Skeletal muscle tissue (tissue), 4 donors: ENCODE results near the gene HSPA6. TPM values are rescaled to one million over a fixed set of nuclear protein-coding genes. Genes with fewer than 3 reads are reported as not detected.
"Not testable (repeated sequence)": the region's sequence is repeated elsewhere in the genome, so short reads cannot be mapped to it uniquely, and the experiment has no call there.

Experiments used
- H3K27ac ChIP-seq: one replicate; pipeline ENCODE4 v1.7.0; 2013; ENCODE audit warnings: mild to moderate bottlenecking, low read depth, low read length, inconsistent platforms
- H3K27me3 ChIP-seq, 3 donors: one replicate each; pipeline ENCODE4 v1.7.0; 2013; ENCODE audit warnings: low read length in 3 of 3; ENCODE audit not compliant: control insufficient read depth in 3 of 3, insufficient read depth in 3 of 3
- H3K36me3 ChIP-seq, 3 donors: one replicate each; pipeline ENCODE4 v1.7.0; 2013; ENCODE audit warnings: low read length in 3 of 3; ENCODE audit not compliant: control insufficient read depth in 3 of 3, insufficient read depth in 3 of 3
- H3K4me1 ChIP-seq, 3 donors: one replicate each; pipeline ENCODE4 v1.7.0; 2013; ENCODE audit warnings: low read length in 3 of 3, mild to moderate bottlenecking in 3 of 3; ENCODE audit not compliant: control insufficient read depth in 3 of 3, insufficient read depth in 3 of 3
- H3K4me3 ChIP-seq, 3 donors: one replicate each; pipeline ENCODE4 v1.7.0; 2013; ENCODE audit warnings: low read length in 3 of 3
- H3K9ac ChIP-seq, 3 donors: one replicate each; pipeline ENCODE4 v1.7.0; 2013; ENCODE audit warnings: low read length in 3 of 3, mild to moderate bottlenecking in 3 of 3, moderate library complexity in 2 of 3, low read depth in 1 of 3
- H3K9me3 ChIP-seq, 3 donors: one replicate each; pipeline ENCODE4 v1.7.0; 2013; ENCODE audit warnings: low read length in 3 of 3; ENCODE audit not compliant: control insufficient read depth in 3 of 3
- total RNA-seq: library from RNA; depleted of rRNA; stranded (reverse); fragments of >200 nt; gene quantifications from one replicate; pipeline ENCODE4 v1.2.3, GENCODE V29; 2014
- donor health status: Osteomylitis.

Gene HSPA6
- total RNA-seq, 1 donor from 2014 or later = 0.52 TPM

DNA sequence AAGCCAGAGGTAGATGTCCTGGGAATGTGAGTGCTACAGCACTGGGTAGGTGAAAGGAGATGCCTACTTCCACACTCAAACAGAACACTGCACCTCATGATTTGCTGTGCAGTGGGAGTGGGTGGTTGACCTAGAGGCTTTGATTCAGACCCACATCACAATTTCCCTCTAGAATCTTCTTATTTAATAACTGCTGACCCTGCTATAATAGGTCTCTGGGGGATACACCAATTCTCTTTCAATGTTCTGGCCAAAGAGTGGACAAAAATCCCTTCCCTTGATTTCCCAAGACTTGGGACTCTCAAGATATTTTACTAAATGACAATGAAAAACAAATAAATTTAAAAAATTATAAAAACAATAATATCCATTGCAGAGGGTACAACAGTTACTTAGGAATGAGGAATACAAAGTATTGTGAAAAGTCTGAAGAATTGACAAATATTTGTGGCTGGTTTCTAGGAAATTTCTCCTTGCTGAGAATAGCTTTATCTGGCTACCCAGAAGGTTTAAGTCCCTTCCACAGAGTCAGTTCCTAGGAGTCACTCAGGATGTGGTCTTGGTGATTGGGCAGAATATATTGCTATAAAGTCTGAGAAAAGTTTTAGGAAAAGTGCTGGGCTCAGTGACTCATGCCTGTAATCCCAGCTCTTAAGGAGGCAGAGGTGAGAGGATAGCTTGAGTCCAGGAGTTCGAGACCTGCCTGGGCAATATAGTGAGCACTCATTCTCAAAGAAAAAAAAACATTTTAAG lies 21.5 kb upstream of the HSPA6 start:
- H3K27me3 ChIP-seq = peaks cover 10 to 16% (median 12%) of the 10 kb centered on the region in 3 donors
- no peaks in the 10 kb centered on the region for H3K9me3 ChIP-seq
- H3K4me1 ChIP-seq = no peaks in the 10 kb centered on the region
- no peaks in the 10 kb centered on the region for H3K36me3 ChIP-seq
- H3K27ac ChIP-seq = no peak overlapping the region
- H3K4me3 ChIP-seq = no peak overlapping the region
- H3K9ac ChIP-seq = no peak overlapping the region

DNA sequence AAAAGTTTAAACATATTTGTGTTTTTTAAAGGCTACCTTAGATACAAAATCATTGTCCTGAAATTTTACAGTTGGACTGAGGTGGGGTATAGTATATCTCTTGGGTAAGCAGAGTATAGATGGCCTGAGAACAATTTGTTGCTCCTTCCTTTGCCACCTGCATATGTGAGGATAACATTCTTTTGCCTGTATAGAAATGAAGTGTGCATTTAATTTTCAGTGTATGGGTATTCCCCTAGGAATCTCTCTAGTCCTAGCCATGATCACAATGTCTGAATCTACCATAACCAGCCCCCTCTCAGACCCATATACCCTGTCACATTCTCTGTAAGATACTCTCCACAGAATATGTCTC lies 21.0 kb upstream of the HSPA6 start:
- H3K27ac ChIP-seq = no peak overlapping the region
- no peak overlapping the region for H3K9ac ChIP-seq
- no peaks in the 10 kb centered on the region for H3K4me1 ChIP-seq
- H3K27me3 ChIP-seq = peaks cover 10 to 16% (median 12%) of the 10 kb centered on the region in 3 donors
- H3K4me3 ChIP-seq = no peak overlapping the region
- no peaks in the 10 kb centered on the region for H3K9me3 ChIP-seq
- H3K36me3 ChIP-seq = no peaks in the 10 kb centered on the region

DNA sequence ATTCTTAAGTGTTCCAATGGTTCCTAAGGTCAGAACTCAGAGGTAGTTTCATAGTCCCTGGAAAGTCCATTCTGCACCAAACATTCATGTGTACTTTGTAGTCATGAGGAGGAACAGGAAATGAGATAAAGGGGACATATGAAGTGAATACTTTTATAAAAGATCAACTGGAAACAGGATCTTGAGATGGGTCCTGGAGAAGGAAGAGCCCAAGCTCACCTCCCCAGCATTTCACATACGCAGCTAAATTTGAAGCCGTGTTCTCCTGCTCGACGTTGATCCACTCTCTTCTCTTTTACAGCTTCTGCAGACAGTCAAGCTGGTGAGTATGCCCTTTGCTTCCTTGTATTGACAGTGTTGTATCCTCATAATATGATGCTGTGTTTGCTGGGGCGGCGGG lies 18.7 kb upstream of the HSPA6 start:
- peaks cover 10 to 12% (median 11%) of the 10 kb centered on the region in 3 donors for H3K27me3 ChIP-seq

DNA sequence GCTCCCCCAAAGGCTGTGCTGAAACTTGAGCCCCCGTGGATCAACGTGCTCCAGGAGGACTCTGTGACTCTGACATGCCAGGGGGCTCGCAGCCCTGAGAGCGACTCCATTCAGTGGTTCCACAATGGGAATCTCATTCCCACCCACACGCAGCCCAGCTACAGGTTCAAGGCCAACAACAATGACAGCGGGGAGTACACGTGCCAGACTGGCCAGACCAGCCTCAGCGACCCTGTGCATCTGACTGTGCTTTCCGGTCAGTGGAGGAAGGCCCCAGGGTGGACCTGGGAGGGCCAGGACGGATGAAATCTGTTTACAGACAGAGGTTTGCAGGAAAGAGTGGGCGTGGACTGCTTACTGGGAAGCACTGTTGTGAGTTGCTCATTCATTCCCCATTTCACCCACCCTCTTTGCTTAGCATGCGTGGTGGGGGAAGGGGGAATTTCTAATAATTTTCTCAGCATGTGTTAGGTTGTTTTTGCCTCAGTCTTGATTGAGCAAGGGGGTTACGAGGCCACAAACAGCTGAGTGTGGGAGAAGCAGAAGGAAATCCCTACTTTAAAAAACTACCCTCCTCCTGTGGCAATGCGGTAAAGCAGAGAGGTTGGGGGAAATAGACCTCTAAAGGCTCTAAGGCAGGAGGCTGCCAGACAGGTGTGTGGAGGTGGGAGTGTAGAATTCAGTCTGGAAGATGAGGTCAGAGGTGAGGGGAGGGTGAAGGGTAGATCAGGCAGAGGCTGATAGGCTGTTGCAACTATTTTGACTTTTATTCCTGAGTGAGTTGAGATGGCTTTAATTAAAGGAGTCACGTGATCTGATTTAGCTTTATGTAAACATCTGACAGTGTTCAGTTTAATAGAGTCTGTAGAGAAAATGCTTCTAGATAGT lies 17.8 kb upstream of the HSPA6 start:
- Histone ChIP-seq H3K36me3 (peaks cover 0 to 2% (median 0%) of the 10 kb centered on the region in 3 donors), H3K4me3 (peak overlapping the region in 1 of 3 donors; percentile 32), H3K9ac (no peak overlapping the region), H3K27ac (no peak overlapping the region), H3K9me3 (no peaks in the 10 kb centered on the region), H3K4me1 (no peaks in the 10 kb centered on the region), H3K27me3 (peaks cover 10 to 12% (median 11%) of the 10 kb centered on the region in 3 donors)

More for the DNA sequence above, 18.7 kb upstream of the HSPA6 start:
- H3K4me3 ChIP-seq = no peak overlapping the region
- no peak overlapping the region for H3K27ac ChIP-seq
- H3K36me3 ChIP-seq = peaks cover 0 to 2% (median 0%) of the 10 kb centered on the region in 3 donors
- H3K9ac ChIP-seq = no peak overlapping the region
- no peaks in the 10 kb centered on the region for H3K9me3 ChIP-seq
- H3K4me1 ChIP-seq = no peaks in the 10 kb centered on the region

DNA sequence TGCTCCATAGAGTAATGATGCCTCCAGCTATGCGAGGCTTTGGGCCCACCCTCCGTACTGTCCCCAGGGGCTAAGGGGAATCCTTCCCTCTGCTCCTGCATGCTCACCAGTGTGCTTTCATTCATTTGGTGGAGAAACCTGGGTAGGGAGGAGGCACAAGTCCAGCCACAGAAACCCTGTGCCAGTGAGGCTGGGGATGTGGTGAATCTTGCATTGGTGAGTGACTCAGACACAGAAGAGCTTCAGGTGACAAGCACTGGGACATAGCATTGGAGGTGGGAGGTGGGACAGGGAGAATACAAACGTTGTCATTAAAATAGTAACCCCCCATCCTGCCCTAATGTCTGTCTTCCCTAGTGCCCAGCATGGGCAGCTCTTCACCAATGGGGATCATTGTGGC lies 13.9 kb upstream of the HSPA6 start:
- H3K36me3 ChIP-seq = peaks cover 0 to 2% (median 0%) of the 10 kb centered on the region in 3 donors
- H3K4me3 ChIP-seq = no peak overlapping the region
- H3K27ac ChIP-seq = no peak overlapping the region
- no peak overlapping the region for H3K9ac ChIP-seq
- no peaks in the 10 kb centered on the region for H3K9me3 ChIP-seq
- peaks cover under 1 to 6% (median 6%) of the 10 kb centered on the region in 3 donors for H3K27me3 ChIP-seq
- peaks cover 0 to 6% (median 2%) of the 10 kb centered on the region in 3 donors for H3K4me1 ChIP-seq

DNA sequence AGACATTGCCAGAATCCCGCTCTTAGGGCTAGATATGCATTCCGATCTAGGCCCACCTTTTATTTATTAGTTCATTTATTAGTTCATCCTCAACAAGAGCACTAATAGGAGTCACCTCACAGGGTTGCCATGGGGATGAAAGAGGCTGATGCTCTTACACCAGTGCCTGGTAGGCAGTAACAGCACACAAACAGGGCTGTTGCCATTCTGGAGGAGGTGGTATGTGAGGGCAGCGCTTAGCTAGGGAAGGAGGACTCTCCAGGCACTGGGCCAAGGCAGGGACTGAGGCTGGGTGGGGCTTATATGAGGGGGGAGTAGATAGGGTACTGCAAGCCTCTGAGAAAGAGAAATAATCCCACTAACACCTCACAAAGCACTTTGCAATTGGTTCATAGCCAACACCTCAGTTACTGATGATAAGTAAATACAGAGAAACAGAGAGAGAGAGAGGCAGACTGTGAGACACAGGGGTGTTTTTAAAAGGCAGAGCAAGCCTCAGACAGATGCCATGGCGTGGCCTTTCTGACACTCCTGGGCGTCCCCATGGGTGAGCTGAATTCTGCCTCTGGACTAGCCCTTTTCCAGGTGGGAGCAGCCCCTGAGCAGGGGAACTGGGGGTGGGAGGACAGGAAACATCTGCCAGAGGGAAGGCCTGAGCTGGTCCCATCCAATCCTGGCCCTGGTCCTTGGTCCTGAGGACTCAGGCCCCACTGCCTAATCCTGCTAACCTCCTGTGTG lies 13.2 kb upstream of the HSPA6 start:
- H3K27me3 ChIP-seq = peaks cover 0 to 6% (median 0%) of the 10 kb centered on the region in 3 donors
- H3K9me3 ChIP-seq = no peaks in the 10 kb centered on the region
- no peak overlapping the region for H3K4me3 ChIP-seq
- peaks cover 0 to 6% (median 2%) of the 10 kb centered on the region in 3 donors for H3K4me1 ChIP-seq
- no peak overlapping the region for H3K27ac ChIP-seq
- H3K9ac ChIP-seq = no peak overlapping the region
- H3K36me3 ChIP-seq = peaks cover 0 to 2% (median 0%) of the 10 kb centered on the region in 3 donors

DNA sequence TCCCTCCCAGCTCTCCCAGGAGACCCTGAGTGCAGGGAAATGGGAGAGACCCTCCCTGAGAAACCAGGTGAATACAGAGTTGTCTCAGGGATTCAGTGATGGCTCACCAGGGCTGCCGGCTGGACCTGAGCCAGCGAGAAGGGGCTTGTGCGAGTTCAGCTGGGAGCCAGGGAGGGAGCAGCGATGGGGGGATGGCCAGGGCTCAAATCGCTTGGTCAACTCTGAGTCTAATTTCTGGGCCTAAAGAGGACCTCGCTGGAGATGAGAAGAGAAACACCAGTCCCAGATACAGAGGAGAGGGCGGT lies 12.6 kb upstream of the HSPA6 start:
- peaks cover 0 to 6% (median 2%) of the 10 kb centered on the region in 3 donors for H3K4me1 ChIP-seq
- H3K36me3 ChIP-seq = peaks cover 0 to 2% (median 0%) of the 10 kb centered on the region in 3 donors
- H3K9ac ChIP-seq = no peak overlapping the region
- no peak overlapping the region for H3K27ac ChIP-seq
- peaks cover 0 to 6% (median 0%) of the 10 kb centered on the region in 3 donors for H3K27me3 ChIP-seq
- no peak overlapping the region for H3K4me3 ChIP-seq
- no peaks in the 10 kb centered on the region for H3K9me3 ChIP-seq

DNA sequence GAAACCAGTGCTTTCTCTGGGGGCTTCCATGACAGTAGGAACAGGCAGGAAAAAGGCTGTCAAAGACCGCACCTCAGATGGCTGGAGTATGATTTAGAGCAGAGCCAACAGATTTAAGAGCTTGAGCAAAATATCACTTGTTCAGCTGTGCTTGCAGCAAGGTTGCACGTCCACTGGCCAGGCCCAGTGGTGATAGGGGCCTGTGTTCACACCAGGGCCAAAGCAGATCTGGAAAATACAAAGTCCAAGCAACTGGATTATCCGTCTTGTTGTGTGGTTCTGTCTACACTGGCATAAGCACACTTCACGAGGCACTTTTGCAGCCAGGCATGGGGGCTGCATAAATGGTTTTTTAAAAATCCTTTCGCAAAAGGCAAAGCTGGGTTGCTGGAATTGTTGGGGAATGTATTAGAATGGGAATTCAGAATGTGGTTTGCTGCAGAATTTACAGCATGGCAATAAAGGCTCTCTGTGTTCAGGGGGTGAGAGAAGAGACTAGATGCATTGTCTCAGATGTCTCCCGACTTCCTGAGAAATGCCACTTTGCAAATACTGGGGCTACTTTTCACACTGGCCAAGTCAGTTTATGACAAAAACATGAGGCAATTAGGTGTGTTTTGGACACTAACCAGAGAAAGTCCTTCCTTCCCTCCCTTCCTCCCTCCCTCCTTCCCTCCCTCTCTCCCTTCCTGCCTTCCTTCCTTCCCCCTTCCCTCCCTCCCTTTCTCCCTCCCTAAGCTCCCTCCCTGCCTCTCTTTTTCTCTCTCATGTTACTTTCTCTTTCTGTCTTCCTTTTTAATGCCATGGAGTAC lies 11.5 kb upstream of the HSPA6 start:
- H3K4me1 ChIP-seq, H3K27ac ChIP-seq, H3K9ac ChIP-seq, H3K4me3 ChIP-seq, H3K27me3 ChIP-seq, H3K36me3 ChIP-seq, H3K9me3 ChIP-seq: not testable (repeated sequence)

DNA sequence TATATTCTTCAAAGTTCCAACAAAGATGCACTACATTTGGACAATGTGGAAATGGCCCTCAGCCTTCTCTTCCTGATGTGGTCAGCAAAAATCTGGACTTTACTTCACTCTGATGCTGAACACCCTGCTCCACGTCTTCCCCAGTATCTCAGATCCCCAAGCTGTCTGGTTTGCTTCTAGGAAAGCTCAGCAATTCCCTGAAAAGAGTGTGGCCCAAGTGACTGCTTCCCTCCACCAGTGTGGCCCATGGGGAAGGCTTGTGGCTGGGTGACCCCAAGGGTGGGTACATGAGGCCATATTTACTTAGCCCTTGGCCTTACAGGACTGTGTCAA lies 10.9 kb upstream of the HSPA6 start:
- H3K27ac ChIP-seq, H3K27me3 ChIP-seq, H3K36me3 ChIP-seq, H3K9ac ChIP-seq, H3K4me3 ChIP-seq, H3K4me1 ChIP-seq, H3K9me3 ChIP-seq: not testable (repeated sequence)
